Rectal smooth muscle tissue (tissue), 1 donor: ENCODE results near the gene WNT6.

Experiments used
- H3K27ac ChIP-seq: one replicate; pipeline ENCODE4 v1.7.0; 2013; ENCODE audit warnings: low read depth, low read length, inconsistent platforms
- H3K27me3 ChIP-seq: one replicate; pipeline ENCODE4 v1.7.0; 2013; ENCODE audit warnings: low read length; ENCODE audit not compliant: control insufficient read depth, insufficient read depth
- H3K36me3 ChIP-seq: one replicate; pipeline ENCODE4 v1.7.0; 2013; ENCODE audit warnings: low read length; ENCODE audit not compliant: control insufficient read depth, insufficient read depth
- H3K4me1 ChIP-seq: one replicate; pipeline ENCODE4 v1.7.0; 2013; ENCODE audit warnings: low read length; ENCODE audit not compliant: control insufficient read depth, insufficient read depth
- H3K4me3 ChIP-seq: one replicate; pipeline ENCODE4 v1.7.0; 2013; ENCODE audit warnings: low read length
- H3K9ac ChIP-seq: one replicate; pipeline ENCODE4 v1.7.0; 2013; ENCODE audit warnings: low read length

The WNT6 gene

GRCh38 chr2:218895759-218896500 is 36.3 kb downstream of the WNT6 start:
- peaks cover 42% of the 10 kb centered on the region for H3K27me3 ChIP-seq
- H3K4me3 ChIP-seq = no peak overlapping the region
- no peak overlapping the region for H3K9ac ChIP-seq
- no peaks in the 10 kb centered on the region for H3K36me3 ChIP-seq
- H3K4me1 ChIP-seq = peaks cover 7% of the 10 kb centered on the region
- no peak overlapping the region for H3K27ac ChIP-seq

- Histone ChIP-seq H3K27ac (no peak overlapping the region), H3K27me3 (peaks cover 42% of the 10 kb centered on the region), H3K4me1 (peaks cover 7% of the 10 kb centered on the region), H3K4me3 (peak overlapping the region; percentile 24), H3K36me3 (no peaks in the 10 kb centered on the region), H3K9ac (no peak overlapping the region)
Observed at GRCh38 chr2:218896501-218897393, 37.1 kb downstream of the WNT6 start.

GRCh38 chr2:218897394-218898108 is 37.9 kb downstream of the WNT6 start:
- no peak overlapping the region for H3K27ac ChIP-seq
- H3K4me3 ChIP-seq = no peak overlapping the region
- no peaks in the 10 kb centered on the region for H3K36me3 ChIP-seq
- H3K4me1 ChIP-seq = peaks cover 7% of the 10 kb centered on the region
- no peak overlapping the region for H3K9ac ChIP-seq
- peaks cover 44% of the 10 kb centered on the region for H3K27me3 ChIP-seq

- Histone ChIP-seq H3K27me3 (peaks cover 42% of the 10 kb centered on the region), H3K4me3 (no peak overlapping the region), H3K4me1 (peaks cover 4% of the 10 kb centered on the region), H3K9ac (no peak overlapping the region), H3K27ac (no peak overlapping the region), H3K36me3 (no peaks in the 10 kb centered on the region)
Observed at GRCh38 chr2:218898109-218898878, 38.7 kb downstream of the WNT6 start.

GRCh38 chr2:218899147-218899546 is 39.5 kb downstream of the WNT6 start:
- Histone ChIP-seq H3K36me3 (no peaks in the 10 kb centered on the region), H3K4me3 (no peak overlapping the region), H3K9ac (no peak overlapping the region), H3K27ac (no peak overlapping the region), H3K4me1 (peaks cover 4% of the 10 kb centered on the region), H3K27me3 (peaks cover 38% of the 10 kb centered on the region)

GRCh38 chr2:218902427-218902826 is 42.8 kb downstream of the WNT6 start:
- Histone ChIP-seq H3K27me3 (peaks cover 17% of the 10 kb centered on the region), H3K36me3 (no peaks in the 10 kb centered on the region), H3K9ac (no peak overlapping the region), H3K27ac (no peak overlapping the region), H3K4me1 (peaks cover 4% of the 10 kb centered on the region), H3K4me3 (no peak overlapping the region)

- Histone ChIP-seq H3K27me3 (peaks cover 5% of the 10 kb centered on the region), H3K36me3 (no peaks in the 10 kb centered on the region)
Observed at GRCh38 chr2:218904176-218904575, 44.6 kb downstream of the WNT6 start.

GRCh38 chr2:218908721-218909619 is 49.4 kb downstream of the WNT6 start:
- H3K27ac ChIP-seq = no peak overlapping the region
- no peaks in the 10 kb centered on the region for H3K4me1 ChIP-seq

More at GRCh38 chr2:218904176-218904575, 44.6 kb downstream of the WNT6 start:
- Histone ChIP-seq H3K4me1 (no peaks in the 10 kb centered on the region), H3K9ac (no peak overlapping the region), H3K27ac (no peak overlapping the region), H3K4me3 (no peak overlapping the region)

GRCh38 chr2:218910741-218911140 is 51.1 kb downstream of the WNT6 start:
- no peak overlapping the region for H3K27ac ChIP-seq
- H3K4me3 ChIP-seq = no peak overlapping the region
- no peaks in the 10 kb centered on the region for H3K27me3 ChIP-seq
- H3K4me1 ChIP-seq = no peaks in the 10 kb centered on the region
- H3K36me3 ChIP-seq = no peaks in the 10 kb centered on the region
- H3K9ac ChIP-seq = no peak overlapping the region

More at GRCh38 chr2:218908721-218909619, 49.4 kb downstream of the WNT6 start:
- Histone ChIP-seq H3K9ac (peak overlapping the region; percentile 36), H3K27me3 (no peaks in the 10 kb centered on the region), H3K36me3 (no peaks in the 10 kb centered on the region), H3K4me3 (peak overlapping the region; percentile 87)

GRCh38 chr2:218920504-218920903 is 60.9 kb downstream of the WNT6 start:
- Histone ChIP-seq H3K4me3 (no peak overlapping the region), H3K27me3 (no peaks in the 10 kb centered on the region), H3K4me1 (no peaks in the 10 kb centered on the region), H3K27ac (no peak overlapping the region), H3K9ac (no peak overlapping the region), H3K36me3 (no peaks in the 10 kb centered on the region)
